Activated CD8-positive, alpha-beta memory T cell treated with anti-CD3 and anti-CD28 coated beads for 1 hour (primary cell): ENCODE measurements around the gene PILRA.

Source experiments
- DNase-seq, 2 donors: peaks; one replicate each; pipeline ENCODE4 v3.0.0-alpha.2; 2020; ENCODE audit warnings: low read depth in 1 of 2; ENCODE audit errors: extremely low read depth in 1 of 2

Gene PILRA

GRCh38 chr7:100406767-100407166, 33.5 kb downstream of the PILRA start:
- no peak for DNase-seq

DNA sequence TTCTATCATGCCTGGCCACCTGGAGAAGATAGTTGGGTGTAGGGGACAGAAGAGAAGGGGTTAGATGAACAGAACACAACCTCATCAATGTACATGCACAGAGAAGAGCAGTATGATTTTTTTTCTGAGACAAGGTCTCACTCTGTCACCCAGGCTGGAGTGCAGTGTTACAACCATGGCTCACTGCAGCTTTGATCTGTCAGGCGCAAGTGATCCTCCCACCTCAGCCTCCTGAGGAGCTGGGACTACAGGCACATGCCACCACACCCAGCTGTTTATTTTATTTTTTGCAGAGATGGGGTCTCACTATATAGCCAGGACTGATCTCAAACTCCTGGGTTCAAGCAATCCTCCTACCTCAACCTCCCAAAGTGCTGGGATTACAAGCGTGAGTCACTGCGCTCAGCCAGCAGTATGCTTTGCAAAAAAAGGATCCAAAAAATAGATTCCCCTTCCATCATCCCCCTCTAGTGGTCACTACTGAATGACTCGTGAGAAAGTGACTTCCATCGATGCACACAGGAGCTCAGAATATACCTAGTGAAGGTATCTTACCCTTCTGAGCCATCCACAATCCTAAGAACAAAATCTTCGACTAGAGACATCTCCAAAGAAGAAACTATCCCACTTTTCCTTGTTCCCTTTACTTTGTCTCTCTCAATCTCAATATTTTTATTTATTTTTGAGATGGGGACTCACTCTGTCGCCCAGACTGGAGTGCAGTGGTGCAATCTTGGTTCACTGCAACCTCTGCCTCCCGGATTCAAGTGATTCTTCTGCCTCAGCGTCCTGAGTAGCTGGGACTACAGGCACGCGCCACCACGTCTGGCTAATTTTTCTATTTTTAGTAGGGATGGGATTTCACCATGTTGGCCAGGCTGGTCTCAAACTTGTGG, 34.2 kb downstream of the PILRA start:
- no peak for DNase-seq

- no peak for DNase-seq
These were observed 37.8 kb downstream of the PILRA start for GRCh38 chr7:100411101-100411500.

DNA sequence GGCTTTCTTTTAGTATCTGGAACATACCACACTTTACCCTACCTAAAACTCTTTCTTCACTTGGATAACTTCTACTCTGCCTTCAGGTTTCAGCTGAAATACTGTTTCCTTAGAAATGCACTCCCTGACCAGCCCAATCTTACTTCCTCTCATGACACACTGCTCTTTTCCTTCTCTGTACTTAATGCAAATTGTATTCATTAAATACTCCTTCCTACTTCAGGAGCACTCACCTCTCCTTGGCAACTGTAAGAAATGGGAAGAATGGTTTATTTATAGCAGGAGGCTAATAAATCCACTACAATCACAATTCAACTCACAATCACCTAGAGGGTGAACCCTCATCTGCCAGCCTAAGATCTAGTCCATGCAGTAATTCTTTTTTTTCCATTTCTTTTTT, 40.1 kb downstream of the PILRA start:
- DNase-seq, result no peak

DNA sequence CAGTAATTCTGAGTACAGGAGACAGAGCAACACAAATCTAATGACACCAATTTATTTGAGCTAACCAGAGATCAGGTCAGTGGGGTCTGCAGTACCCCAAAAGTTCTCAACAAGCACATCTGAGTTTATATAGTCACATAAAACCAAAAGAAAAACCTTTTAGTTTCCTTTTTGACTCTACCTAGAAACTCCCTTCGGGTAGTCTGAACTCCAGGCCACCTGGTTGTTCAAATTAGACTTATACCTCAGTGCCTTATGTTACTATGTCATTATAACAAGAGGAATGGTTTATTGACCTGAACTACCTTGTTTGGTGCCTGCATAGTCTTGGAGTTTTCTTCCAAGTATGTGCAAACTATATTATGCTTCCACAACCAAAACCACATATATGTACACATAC, 40.6 kb downstream of the PILRA start:
- DNase-seq, result no peak

DNA sequence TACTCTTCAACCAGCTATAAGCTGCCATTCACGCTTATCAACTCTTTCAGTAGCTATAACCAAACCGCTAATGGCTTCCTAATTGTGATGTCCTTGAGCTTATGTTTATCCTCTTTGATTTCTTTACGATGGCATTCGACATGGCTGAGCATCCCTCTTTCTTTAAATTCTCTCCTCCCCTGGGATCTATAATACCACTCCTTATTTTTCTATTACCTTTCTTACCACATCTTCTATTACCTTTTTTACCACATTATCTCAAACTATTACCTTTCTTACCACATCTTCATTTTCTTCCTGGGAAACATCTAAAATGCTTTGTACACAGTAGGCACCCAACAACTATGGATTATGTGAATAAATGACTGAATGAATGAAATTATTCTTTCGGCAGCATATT, 42.2 kb downstream of the PILRA start:
- no peak for DNase-seq

- DNase-seq, result no peak
These were observed 45.8 kb downstream of the PILRA start for GRCh38 chr7:100418930-100419659.

GRCh38 chr7:100419660-100420226, 46.5 kb downstream of the PILRA start:
- no peak for DNase-seq

DNA sequence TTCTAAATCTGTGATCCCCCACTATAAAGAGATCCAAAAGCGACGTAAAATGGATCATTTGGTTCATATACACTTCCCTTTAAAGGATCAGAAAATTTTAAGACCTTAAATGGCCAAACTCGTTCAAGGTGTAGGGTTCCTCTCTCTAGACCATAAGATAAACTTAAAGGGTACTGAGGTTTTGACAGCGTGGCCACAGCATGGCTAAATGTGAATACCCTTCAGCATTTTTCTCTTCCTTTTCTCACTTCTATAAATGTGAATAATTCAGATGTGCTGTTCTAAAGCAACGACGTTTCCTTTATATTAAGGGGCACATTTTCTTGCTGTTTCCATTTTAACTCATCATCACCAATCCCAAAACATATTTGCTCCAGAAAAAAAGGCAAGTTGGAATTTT, 50.0 kb downstream of the PILRA start:
- no peak for DNase-seq

GRCh38 chr7:100425347-100425746, 52.1 kb downstream of the PILRA start:
- DNase-seq, result no peak

DNA sequence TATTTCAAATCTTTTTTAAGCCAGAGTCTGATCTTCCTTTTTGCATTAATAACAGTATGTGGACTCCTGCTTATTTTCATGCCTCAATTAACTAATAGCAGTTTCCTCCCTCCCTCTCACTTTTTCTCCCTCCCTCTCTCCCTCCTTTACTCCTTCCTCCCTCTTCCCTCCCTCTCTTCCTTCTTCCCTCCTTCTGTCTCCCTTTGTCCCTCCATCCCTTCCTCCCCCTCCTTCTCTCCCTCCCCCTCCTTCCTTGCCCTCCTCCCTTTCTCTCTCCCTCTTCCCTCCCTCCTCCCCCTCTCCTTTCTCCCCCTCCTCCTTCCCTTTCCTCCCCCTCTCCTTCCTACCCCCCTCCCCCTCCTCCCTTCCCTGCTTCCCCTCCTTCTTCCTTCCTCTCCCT, 53.2 kb downstream of the PILRA start:
- DNase-seq, result no peak

DNA sequence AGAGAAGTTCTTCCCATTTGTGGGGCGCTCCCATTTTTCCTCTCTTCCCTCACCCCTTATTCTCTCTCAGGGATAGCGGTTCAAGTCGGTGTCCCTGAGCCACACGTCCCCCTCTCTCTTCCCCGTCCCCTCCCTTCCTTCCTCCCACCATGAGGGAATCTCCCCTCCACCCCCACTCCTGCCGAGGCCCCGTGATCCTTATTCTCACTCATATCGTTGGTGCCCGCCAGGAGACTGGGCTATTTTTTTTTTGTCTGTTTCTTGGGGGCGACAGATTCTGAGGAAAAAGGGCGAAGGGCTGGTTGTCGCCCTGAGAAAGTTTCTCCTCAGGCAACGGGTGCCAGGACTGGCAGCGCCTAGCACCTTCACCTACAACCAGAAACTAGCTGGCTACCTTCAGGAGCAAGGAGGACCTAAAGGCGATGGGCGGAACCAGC, 54.5 kb downstream of the PILRA start:
- DNase-seq, result no peak

GRCh38 chr7:100428199-100428966, 55.1 kb downstream of the PILRA start, which contains the start of gene ZCWPW1:
Gene ZCWPW1, minus strand, starts transcription at chr7:100428703. Its CDS starts 8,054 bp downstream, at chr7:100420649.
- DNase-seq, result peak; percentile 92 to 94

DNA sequence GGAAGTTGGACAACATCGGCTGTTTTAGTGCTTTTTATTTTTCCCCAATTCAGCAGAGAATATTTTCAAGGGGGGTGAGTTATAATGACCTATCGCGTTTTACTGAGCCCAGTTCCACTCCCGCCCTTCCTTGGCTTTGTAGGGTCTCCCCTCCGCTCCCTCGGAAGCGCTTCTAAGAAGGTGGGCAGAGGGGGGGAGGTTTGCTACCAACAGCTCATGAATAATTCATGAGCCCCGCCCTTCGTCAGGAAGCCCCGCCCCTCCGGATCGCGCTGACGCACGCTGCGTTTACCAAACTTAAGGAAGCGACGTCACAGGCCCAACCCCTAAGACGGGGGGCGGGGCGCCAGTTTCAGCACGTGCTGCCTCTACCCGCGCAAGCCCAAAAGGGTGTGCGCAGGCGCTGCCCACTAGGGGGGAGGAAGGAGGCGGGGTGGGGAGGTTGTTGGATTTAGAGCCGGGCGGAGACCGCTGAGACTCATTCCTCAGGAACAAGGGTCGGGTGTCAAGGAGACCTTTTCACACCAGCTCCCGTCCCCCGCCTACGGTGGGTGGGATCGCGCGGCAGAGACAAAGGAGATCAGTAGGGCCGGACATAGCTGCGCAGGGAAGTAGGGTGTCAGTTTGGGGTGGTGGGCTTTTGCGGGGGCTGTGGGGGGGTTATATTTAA, 55.8 kb downstream of the PILRA start:
- DNase-seq, result peak; percentile 100

- peak; percentile 92 to 98 for DNase-seq
These were observed 56.6 kb downstream of the PILRA start, which contains the start of gene MEPCE for GRCh38 chr7:100429637-100430492. Gene MEPCE, plus strand, starts transcription at chr7:100429831. Its CDS starts 188 bp downstream, at chr7:100430019.

DNA sequence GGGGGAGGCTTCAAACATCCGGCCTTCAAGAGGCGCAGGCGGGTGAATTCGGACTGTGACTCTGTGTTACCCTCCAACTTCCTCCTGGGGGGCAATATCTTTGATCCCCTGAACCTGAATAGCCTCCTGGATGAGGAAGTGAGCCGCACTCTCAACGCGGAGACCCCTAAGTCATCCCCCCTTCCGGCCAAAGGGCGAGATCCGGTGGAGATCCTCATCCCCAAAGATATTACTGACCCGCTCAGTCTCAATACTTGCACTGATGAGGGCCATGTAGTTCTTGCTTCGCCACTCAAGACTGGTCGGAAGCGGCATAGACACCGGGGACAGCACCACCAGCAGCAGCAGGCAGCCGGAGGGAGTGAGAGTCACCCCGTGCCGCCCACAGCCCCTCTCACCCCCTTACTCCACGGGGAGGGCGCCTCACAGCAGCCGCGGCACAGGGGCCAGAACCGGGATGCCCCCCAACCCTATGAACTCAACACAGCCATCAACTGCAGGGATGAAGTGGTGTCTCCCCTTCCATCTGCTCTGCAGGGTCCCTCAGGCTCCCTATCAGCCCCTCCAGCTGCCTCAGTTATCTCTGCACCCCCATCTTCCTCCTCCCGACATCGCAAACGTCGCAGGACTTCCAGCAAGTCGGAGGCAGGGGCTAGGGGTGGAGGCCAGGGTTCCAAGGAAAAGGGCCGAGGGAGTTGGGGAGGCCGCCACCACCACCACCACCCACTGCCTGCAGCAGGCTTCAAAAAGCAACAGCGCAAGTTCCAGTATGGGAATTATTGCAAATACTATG, 57.4 kb downstream of the PILRA start:
- no peak for DNase-seq

DNA sequence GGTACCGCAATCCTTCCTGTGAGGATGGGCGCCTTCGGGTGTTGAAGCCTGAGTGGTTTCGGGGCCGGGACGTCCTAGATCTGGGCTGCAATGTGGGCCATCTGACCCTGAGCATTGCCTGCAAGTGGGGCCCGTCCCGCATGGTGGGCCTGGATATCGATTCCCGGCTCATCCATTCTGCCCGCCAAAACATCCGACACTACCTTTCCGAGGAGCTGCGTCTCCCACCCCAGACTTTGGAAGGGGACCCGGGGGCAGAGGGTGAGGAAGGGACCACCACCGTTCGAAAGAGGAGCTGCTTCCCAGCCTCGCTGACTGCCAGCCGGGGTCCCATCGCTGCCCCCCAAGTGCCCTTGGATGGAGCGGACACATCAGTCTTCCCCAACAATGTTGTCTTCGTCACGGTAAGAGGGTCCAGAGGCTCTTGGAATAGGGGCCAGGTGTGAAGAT, 58.0 kb downstream of the PILRA start:
- DNase-seq, result no peak

GRCh38 chr7:100432053-100432452, 58.8 kb downstream of the PILRA start:
- DNase-seq, result no peak
